DOHH2 (cell line): ENCODE results near the gene RNF8.

Source experiments
- H3F3A ChIP-seq: fragments of 200-600 bp; sonication (generic), shearing (Covaris generic); 2 replicates; pipeline ENCODE4 v1.6.0; 2016; ENCODE audit warnings: antibody characterized with exemption, mild to moderate bottlenecking; ENCODE audit not compliant: control insufficient read depth, insufficient read depth
- H3K27ac ChIP-seq: fragments of 200-600 bp; sonication (generic); 2 replicates; pipeline ENCODE4 v1.5.1; 2014; ENCODE audit warnings: low read depth, mild to moderate bottlenecking, low read length, moderate library complexity
- H3K27me3 ChIP-seq: fragments of 200-600 bp; sonication (generic); 2 replicates; pipeline ENCODE4 v1.6.1; 2014; ENCODE audit warnings: mild to moderate bottlenecking, low read length, mixed read lengths; ENCODE audit not compliant: control insufficient read depth
- H3K36me3 ChIP-seq: fragments of 200-600 bp; sonication (generic); 2 replicates; pipeline ENCODE4 v1.6.1; 2014; ENCODE audit warnings: mild to moderate bottlenecking, low read length, moderate library complexity, mixed read lengths; ENCODE audit not compliant: control insufficient read depth
- H3K4me1 ChIP-seq: fragments of 200-600 bp; sonication (generic); 2 replicates; pipeline ENCODE4 v1.6.1; 2014; ENCODE audit warnings: mild to moderate bottlenecking, low read length, mixed read lengths; ENCODE audit not compliant: control insufficient read depth
- H3K4me2 ChIP-seq: fragments of 200-600 bp; sonication (generic); 2 replicates; pipeline ENCODE4 v1.6.0; 2014; ENCODE audit warnings: mild to moderate bottlenecking, low read length, moderate library complexity
- H3K4me3 ChIP-seq: fragments of 200-600 bp; sonication (generic); 2 replicates; pipeline ENCODE4 v1.5.1; 2014; ENCODE audit warnings: mild to moderate bottlenecking, low read length, mixed read lengths
- H3K79me2 ChIP-seq: fragments of 200-600 bp; sonication (generic); 2 replicates; pipeline ENCODE4 v1.6.1; 2014; ENCODE audit warnings: mild to moderate bottlenecking, low read length, mixed read lengths; ENCODE audit not compliant: control insufficient read depth
- H3K9me2 ChIP-seq: fragments of 200-600 bp; sonication (generic); replicated peaks from 2 replicates; pipeline ENCODE4 v1.6.1; 2014; ENCODE audit warnings: mild to moderate bottlenecking, low read length, mixed read lengths; ENCODE audit not compliant: control insufficient read depth
- H3K9me3 ChIP-seq: fragments of 200-600 bp; sonication (generic); 2 replicates; pipeline ENCODE4 v1.6.1; 2014; ENCODE audit warnings: antibody characterized with exemption, low read length, mixed read lengths; ENCODE audit not compliant: control insufficient read depth, insufficient read depth
- H4K20me1 ChIP-seq: fragments of 200-600 bp; sonication (generic); 2 replicates; pipeline ENCODE4 v1.6.0; 2014; ENCODE audit warnings: low read depth, mild to moderate bottlenecking, antibody characterized with exemption, low read length, moderate library complexity; ENCODE audit not compliant: control insufficient read depth, insufficient read depth
- CTCF ChIP-seq: fragments of 200-600 bp; sonication (generic); IDR thresholded peaks from one replicate; pipeline ENCODE4 v1.5.1; 2014; ENCODE audit warnings: antibody characterized with exemption, mild to moderate bottlenecking, low read depth, low read length; ENCODE audit not compliant: poor library complexity, severe bottlenecking
- EZH2phosphoT487 ChIP-seq: fragments of 200-600 bp; sonication (generic); IDR thresholded peaks from 2 replicates; pipeline ENCODE4 v1.6.1; 2017; ENCODE audit warnings: borderline replicate concordance, mild to moderate bottlenecking, antibody characterized with exemption, low read length, moderate library complexity, mixed read lengths

Gene RNF8

GRCh38 chr6:37368961-37369320 is 15.2 kb downstream of the RNF8 start:
- TF ChIP-seq EZH2phosphoT487 (no peak), CTCF (no peak)
- Histone ChIP-seq H3K79me2 (peaks cover 4% of the 10 kb centered on the region), H3K9me2 (no peaks in the 10 kb centered on the region), H3F3A (no peaks in the 10 kb centered on the region; the same call in 1 of the 2 replicates), H3K4me2 (no peak overlapping the region), H4K20me1 (0 out of 2 replicates have a peak, but pooled peaks cover 2% of the 10 kb centered on the region), H3K36me3 (peaks cover 66% of the 10 kb centered on the region), H3K4me3 (no peak overlapping the region), H3K27ac (no peak overlapping the region), H3K27me3 (no peaks in the 10 kb centered on the region), H3K9me3 (no peaks in the 10 kb centered on the region), H3K4me1 (peaks cover 22% of the 10 kb centered on the region)

- H3K9me3 ChIP-seq: no peaks in the 10 kb centered on the region
- no peaks in the 10 kb centered on the region for H3K9me2 ChIP-seq
- TF ChIP-seq EZH2phosphoT487: no peak
- no peak for TF ChIP-seq CTCF
- peaks cover 28% of the 10 kb centered on the region for H3K4me1 ChIP-seq
- H4K20me1 ChIP-seq: 0 out of 2 replicates have a peak, but pooled peaks cover 2% of the 10 kb centered on the region
- peaks cover 4% of the 10 kb centered on the region for H3K79me2 ChIP-seq
- H3K27me3 ChIP-seq: no peaks in the 10 kb centered on the region
- H3K36me3 ChIP-seq: peaks cover 67% of the 10 kb centered on the region
- H3K4me2 ChIP-seq: no peak overlapping the region
- H3F3A ChIP-seq: no peaks in the 10 kb centered on the region; the same call in 1 of the 2 replicates
- H3K27ac ChIP-seq: no peak overlapping the region
- H3K4me3 ChIP-seq: no peak overlapping the region
Observed at GRCh38 chr6:37369321-37370201, 15.8 kb downstream of the RNF8 start.

- Histone ChIP-seq H3K79me2 (peaks cover 7% of the 10 kb centered on the region; the same call in 1 of the 2 replicates), H3K4me2 (no peak overlapping the region), H3K27ac (no peak overlapping the region), H3K4me1 (peaks cover 47% of the 10 kb centered on the region), H3F3A (peaks cover 14% of the 10 kb centered on the region), H3K4me3 (no peak overlapping the region), H3K9me3 (no peaks in the 10 kb centered on the region), H4K20me1 (0 out of 2 replicates have a peak, but pooled peaks cover 2% of the 10 kb centered on the region), H3K36me3 (peaks cover 81% of the 10 kb centered on the region), H3K9me2 (no peaks in the 10 kb centered on the region), H3K27me3 (no peaks in the 10 kb centered on the region)
- no peak for TF ChIP-seq EZH2phosphoT487
- TF ChIP-seq CTCF: no peak
Observed at GRCh38 chr6:37371154-37372083, 17.6 kb downstream of the RNF8 start.
